GM12864 (cell line): ENCODE data around the gene PPP1R9A.

Experiments
- DNase-seq: peaks from one replicate; pipeline ENCODE4 v3.0.0-alpha.2; 2011; ENCODE audit warnings: low read depth
- H3K4me3 ChIP-seq: 2 replicates; pipeline ENCODE4 v1.5.1; 2011; ENCODE audit warnings: mild to moderate bottlenecking, low read depth, low read length, control low read depth
- CTCF ChIP-seq: IDR thresholded peaks from 2 replicates; pipeline ENCODE4 v1.5.1; 2011; ENCODE audit warnings: low read depth, mild to moderate bottlenecking, moderate library complexity, low read length, control low read depth, inconsistent platforms; ENCODE audit errors: missing control alignments

PPP1R9A gene

DNA sequence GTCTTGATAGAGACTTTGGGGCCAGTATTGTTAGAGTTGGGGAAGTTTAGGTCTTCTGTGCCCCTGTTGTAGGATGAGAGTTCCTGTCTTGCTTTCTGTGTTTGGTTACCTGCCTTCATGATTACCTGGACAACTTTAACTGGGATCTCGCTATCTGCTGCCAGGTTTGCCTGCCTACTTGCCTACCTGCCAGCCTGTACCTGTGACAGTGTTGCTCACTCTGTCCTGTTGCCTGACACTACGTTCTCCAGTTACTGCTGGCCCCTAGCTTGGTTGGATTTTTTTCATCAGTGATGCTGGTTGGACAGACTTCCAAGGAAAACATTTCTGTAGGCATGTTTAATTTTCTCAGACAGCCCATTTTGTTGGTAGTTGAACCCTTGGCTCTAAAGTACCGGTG is 48.4 kb downstream of the PPP1R9A start:
- no peak for DNase-seq
- no peak overlapping the region for H3K4me3 ChIP-seq
- no peak for TF ChIP-seq CTCF

DNA sequence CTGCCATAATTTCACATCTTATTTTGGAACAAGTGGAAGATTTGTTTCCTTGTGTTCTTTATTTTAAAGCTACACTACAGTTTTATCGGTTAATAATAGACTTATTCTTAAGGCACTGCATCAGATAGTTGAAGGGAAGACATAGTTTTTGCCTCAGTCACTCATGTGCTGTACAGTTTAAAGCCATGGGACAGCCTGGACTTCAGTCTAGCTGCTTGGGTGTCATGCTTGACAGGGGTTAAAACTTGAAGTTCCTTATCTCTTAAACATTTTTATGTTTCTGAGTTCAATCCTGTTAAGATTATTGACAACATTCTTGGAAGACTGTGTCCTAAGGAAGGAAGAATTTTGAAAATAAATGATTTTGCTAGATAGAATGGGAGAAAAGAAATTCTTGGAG is 49.7 kb downstream of the PPP1R9A start:
- TF ChIP-seq CTCF, result no peak
- DNase-seq, result no peak
- no peak overlapping the region for H3K4me3 ChIP-seq

DNA sequence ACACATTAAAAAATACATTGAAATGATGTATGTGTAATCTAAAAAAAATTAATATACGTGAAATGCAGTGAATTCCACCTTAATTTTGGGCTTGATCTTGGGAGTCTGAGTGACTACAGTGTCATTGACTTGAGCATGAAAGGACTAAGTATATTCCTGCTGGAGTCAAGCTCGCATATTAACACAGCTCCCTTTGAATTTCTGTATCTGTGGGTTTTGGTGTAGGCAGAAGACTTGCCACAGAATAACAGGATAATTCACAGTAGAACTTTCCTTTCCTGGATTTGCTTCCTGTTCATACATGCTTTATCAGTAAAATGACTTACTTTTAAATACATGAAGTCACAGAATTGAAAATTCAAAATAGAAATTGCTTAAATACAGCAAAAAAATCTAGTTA is 55.3 kb downstream of the PPP1R9A start:
- no peak for DNase-seq
- no peak for TF ChIP-seq CTCF
- H3K4me3 ChIP-seq, result no peak overlapping the region

GRCh38 chr7:94969434-94970084 is 62.2 kb downstream of the PPP1R9A start:
- H3K4me3 ChIP-seq, result no peak overlapping the region
- no peak for DNase-seq
- TF ChIP-seq CTCF, result no peak

DNA sequence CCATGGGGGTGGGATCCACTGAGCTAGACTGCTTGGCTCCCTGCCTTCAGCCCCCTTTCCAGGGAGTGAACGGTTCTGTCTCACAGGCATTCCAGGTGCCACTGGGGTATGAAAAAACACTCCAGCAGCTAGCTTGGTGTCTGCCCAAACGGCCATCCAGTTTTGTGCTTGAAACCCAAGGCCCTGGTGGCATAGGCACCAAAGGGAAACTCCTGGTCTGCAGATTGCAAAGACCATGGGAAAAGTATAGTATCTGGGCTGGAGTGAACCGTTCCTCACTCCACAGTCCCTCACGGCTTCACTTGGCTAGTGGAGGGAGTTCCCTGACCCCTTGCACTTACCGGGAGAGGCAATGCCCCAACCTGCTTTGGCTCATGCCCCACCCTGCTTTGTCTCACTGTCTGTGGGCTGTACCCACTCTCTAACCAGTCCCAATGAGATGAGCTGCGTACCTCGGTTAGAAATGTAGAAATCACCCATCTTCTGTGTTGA is 62.7 kb downstream of the PPP1R9A start:
- no peak overlapping the region for H3K4me3 ChIP-seq
- no peak for DNase-seq
- no peak for TF ChIP-seq CTCF

DNA sequence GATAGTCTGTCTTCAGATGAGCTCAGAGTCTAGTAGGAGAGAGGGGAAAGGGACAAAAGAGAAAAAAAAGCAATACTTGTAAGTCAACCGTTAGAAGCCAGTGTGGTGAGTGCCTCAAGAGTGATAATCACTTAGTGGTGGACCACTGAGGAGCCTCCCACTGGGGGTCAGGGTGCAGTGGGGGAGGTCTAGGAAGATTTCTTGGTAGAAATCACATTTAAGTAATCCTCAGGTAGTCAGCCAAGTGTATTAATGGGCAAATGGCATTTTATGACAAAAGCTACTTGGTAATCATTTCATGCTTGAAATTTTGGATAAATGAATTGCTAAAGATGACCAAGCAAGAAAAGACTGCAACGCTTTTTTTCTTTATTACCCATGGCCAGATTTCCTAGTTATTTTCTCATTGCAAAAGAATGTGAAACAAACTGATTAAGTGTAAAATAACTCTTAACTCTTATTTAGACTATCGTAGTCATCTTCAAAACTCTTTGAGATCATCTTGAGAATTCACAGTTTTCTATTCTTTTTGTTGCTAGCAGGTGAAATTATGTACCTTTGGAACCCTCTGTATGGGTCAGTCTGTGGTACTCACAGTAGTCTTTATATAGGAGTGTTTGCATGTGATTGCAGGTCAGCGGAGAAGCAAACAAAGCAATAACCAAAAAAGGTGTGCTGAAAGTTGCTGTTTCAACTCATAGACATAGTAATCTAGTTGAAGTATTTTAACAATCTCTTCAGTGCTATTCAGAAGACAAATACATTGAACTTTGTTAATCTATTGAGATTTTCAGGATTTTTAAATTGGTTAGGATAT is 63.9 kb downstream of the PPP1R9A start:
- no peak for TF ChIP-seq CTCF
- DNase-seq, result no peak
- no peak overlapping the region for H3K4me3 ChIP-seq

GRCh38 chr7:94972296-94972695 is 64.9 kb downstream of the PPP1R9A start:
- DNase-seq, result no peak
- no peak for TF ChIP-seq CTCF
- H3K4me3 ChIP-seq, result no peak overlapping the region
